Activated naive CD4-positive, alpha-beta T cell treated with anti-CD3 and anti-CD28 coated beads, Interleukin-2, amount 10 ng/mL, durations not matched to agents 7 days and 5 days (primary cell): Measurements from ENCODE around the gene PKD1.

Experiments used
- CTCF ChIA-PET: fragments of 350-600 bp; sonication (Branson Sonifier 250); formaldehyde crosslinking; loops from one replicate; lab custom pipeline; 2021; ENCODE audit warnings: antibody characterized with exemption; lab: Charles Lee
- DNase-seq: peaks from one replicate; pipeline ENCODE4 v3.0.0-alpha.2; 2020
- H3K27ac Mint-ChIP-seq: one replicate; pipeline ENCODE4 v1.8.0; 2021; ENCODE audit warnings: mild to moderate bottlenecking, moderate library complexity, mixed read lengths
- H3K27me3 Mint-ChIP-seq: one replicate; pipeline ENCODE4 v1.8.0; 2021; ENCODE audit warnings: mild to moderate bottlenecking, mixed read lengths
- H3K36me3 Mint-ChIP-seq: one replicate; pipeline ENCODE4 v1.8.0; 2021; ENCODE audit warnings: mixed read lengths
- H3K4me1 Mint-ChIP-seq: one replicate; pipeline ENCODE4 v1.8.0; 2021; ENCODE audit warnings: mixed read lengths
- H3K4me3 Mint-ChIP-seq: one replicate; pipeline ENCODE4 v1.8.0; 2021; ENCODE audit warnings: mild to moderate bottlenecking, moderate library complexity, mixed read lengths
- H3K9me3 Mint-ChIP-seq: one replicate; pipeline ENCODE4 v1.8.0; 2021; ENCODE audit warnings: mixed read lengths

The PKD1 gene

GRCh38 chr16:2090777-2091546 lies 44.7 kb downstream of the PKD1 start:
- Mint-ChIP-seq H3K9me3 (no peaks in the 10 kb centered on the region), H3K36me3 (peaks cover 7% of the 10 kb centered on the region), H3K27me3 (no peaks in the 10 kb centered on the region), H3K27ac (no peak overlapping the region), H3K4me1 (no peaks in the 10 kb centered on the region), H3K4me3 (no peak overlapping the region)
- CTCF ChIA-PET: no interaction called here
- no peak for DNase-seq

- Mint-ChIP-seq H3K36me3 (peaks cover 5% of the 10 kb centered on the region), H3K27ac (no peak overlapping the region), H3K4me1 (no peaks in the 10 kb centered on the region), H3K4me3 (no peak overlapping the region), H3K27me3 (no peaks in the 10 kb centered on the region), H3K9me3 (no peaks in the 10 kb centered on the region)
- no peak for DNase-seq
- CTCF ChIA-PET: no interaction called here
Measured at GRCh38 chr16:2090481-2090776, 45.3 kb downstream of the PKD1 start.

- CTCF ChIA-PET: no interaction called here
- H3K27me3 Mint-ChIP-seq: no peaks in the 10 kb centered on the region
- H3K9me3 Mint-ChIP-seq: no peaks in the 10 kb centered on the region
- no peak for DNase-seq
- no peak overlapping the region for H3K4me3 Mint-ChIP-seq
- H3K4me1 Mint-ChIP-seq: no peaks in the 10 kb centered on the region
- no peak overlapping the region for H3K27ac Mint-ChIP-seq
- peaks cover 5% of the 10 kb centered on the region for H3K36me3 Mint-ChIP-seq
Measured at GRCh38 chr16:2089706-2090480, 45.8 kb downstream of the PKD1 start.

- no peak for DNase-seq
- no peaks in the 10 kb centered on the region for H3K27me3 Mint-ChIP-seq
- H3K4me1 Mint-ChIP-seq: no peaks in the 10 kb centered on the region
- H3K36me3 Mint-ChIP-seq: peaks cover 5% of the 10 kb centered on the region
- H3K27ac Mint-ChIP-seq: no peak overlapping the region
- no peak overlapping the region for H3K4me3 Mint-ChIP-seq
- CTCF ChIA-PET: no interaction called here
- no peaks in the 10 kb centered on the region for H3K9me3 Mint-ChIP-seq
Measured at GRCh38 chr16:2088759-2089358, 46.8 kb downstream of the PKD1 start.

GRCh38 chr16:2087748-2088631 lies 47.7 kb downstream of the PKD1 start:
- H3K9me3 Mint-ChIP-seq: no peaks in the 10 kb centered on the region
- CTCF ChIA-PET: no interaction called here
- H3K4me1 Mint-ChIP-seq: no peaks in the 10 kb centered on the region
- no peak for DNase-seq
- peaks cover 5% of the 10 kb centered on the region for H3K36me3 Mint-ChIP-seq
- no peak overlapping the region for H3K27ac Mint-ChIP-seq
- H3K4me3 Mint-ChIP-seq: no peak overlapping the region
- no peaks in the 10 kb centered on the region for H3K27me3 Mint-ChIP-seq

- Mint-ChIP-seq H3K4me3 (no peak overlapping the region), H3K4me1 (no peaks in the 10 kb centered on the region), H3K27me3 (no peaks in the 10 kb centered on the region), H3K9me3 (no peaks in the 10 kb centered on the region), H3K27ac (no peak overlapping the region), H3K36me3 (peaks cover 9% of the 10 kb centered on the region)
- DNase-seq: no peak
- CTCF ChIA-PET: no interaction called here
Measured at GRCh38 chr16:2086812-2087747, 48.6 kb downstream of the PKD1 start.

- no peak overlapping the region for H3K4me3 Mint-ChIP-seq
- H3K27ac Mint-ChIP-seq: no peak overlapping the region
- DNase-seq: no peak
- peaks cover 9% of the 10 kb centered on the region for H3K36me3 Mint-ChIP-seq
- no peaks in the 10 kb centered on the region for H3K4me1 Mint-ChIP-seq
- no peaks in the 10 kb centered on the region for H3K27me3 Mint-ChIP-seq
- no peaks in the 10 kb centered on the region for H3K9me3 Mint-ChIP-seq
- CTCF ChIA-PET: interaction anchor here (0.8 kb wide), 1 partner anchor 70 kb away, joined by 3 read pairs; no protein-coding TSS in a partner anchor
Measured at GRCh38 chr16:2086106-2086742, 49.5 kb downstream of the PKD1 start.

GRCh38 chr16:2085669-2086068 lies 50.0 kb downstream of the PKD1 start:
- Mint-ChIP-seq H3K9me3 (no peaks in the 10 kb centered on the region), H3K4me3 (no peak overlapping the region), H3K27me3 (no peaks in the 10 kb centered on the region), H3K36me3 (peaks cover 9% of the 10 kb centered on the region), H3K27ac (no peak overlapping the region), H3K4me1 (no peaks in the 10 kb centered on the region)
- CTCF ChIA-PET: interaction anchor here (0.8 kb wide), 1 partner anchor 69 kb away, joined by 3 read pairs; no protein-coding TSS in a partner anchor
- DNase-seq: no peak

- H3K4me3 Mint-ChIP-seq: no peak overlapping the region
- no peaks in the 10 kb centered on the region for H3K4me1 Mint-ChIP-seq
- CTCF ChIA-PET: no interaction called here
- H3K27ac Mint-ChIP-seq: no peak overlapping the region
- no peaks in the 10 kb centered on the region for H3K27me3 Mint-ChIP-seq
- DNase-seq: no peak
- H3K36me3 Mint-ChIP-seq: peaks cover 7% of the 10 kb centered on the region
- no peaks in the 10 kb centered on the region for H3K9me3 Mint-ChIP-seq
Measured at GRCh38 chr16:2084895-2085625, 50.6 kb downstream of the PKD1 start.

GRCh38 chr16:2083876-2084780 lies 51.6 kb downstream of the PKD1 start:
- Mint-ChIP-seq H3K27ac (no peak overlapping the region), H3K4me1 (no peaks in the 10 kb centered on the region), H3K4me3 (no peak overlapping the region), H3K9me3 (no peaks in the 10 kb centered on the region), H3K27me3 (no peaks in the 10 kb centered on the region), H3K36me3 (peaks cover 7% of the 10 kb centered on the region)
- DNase-seq: no peak
- CTCF ChIA-PET: no interaction called here

- Mint-ChIP-seq H3K27ac (no peak overlapping the region), H3K27me3 (no peaks in the 10 kb centered on the region), H3K4me1 (no peaks in the 10 kb centered on the region), H3K4me3 (no peak overlapping the region), H3K36me3 (peaks cover 7% of the 10 kb centered on the region), H3K9me3 (no peaks in the 10 kb centered on the region)
- no peak for DNase-seq
- CTCF ChIA-PET: no interaction called here
Measured at GRCh38 chr16:2083409-2083808, 52.3 kb downstream of the PKD1 start.

GRCh38 chr16:2082983-2083364 lies 52.7 kb downstream of the PKD1 start:
- no peaks in the 10 kb centered on the region for H3K27me3 Mint-ChIP-seq
- H3K36me3 Mint-ChIP-seq: peaks cover 7% of the 10 kb centered on the region
- DNase-seq: no peak
- H3K27ac Mint-ChIP-seq: no peak overlapping the region
- no peaks in the 10 kb centered on the region for H3K4me1 Mint-ChIP-seq
- H3K4me3 Mint-ChIP-seq: no peak overlapping the region
- CTCF ChIA-PET: no interaction called here
- H3K9me3 Mint-ChIP-seq: no peaks in the 10 kb centered on the region
